GM12801 (cell line): Measurements from ENCODE around the gene TUT7.

Source experiments
- TF ChIP-seq, protein P1 (sequence below): IDR thresholded peaks from one replicate; pipeline ENCODE4 v1.5.1; 2011; ENCODE audit warnings: control low read depth; ENCODE audit not compliant: insufficient read length; ENCODE audit errors: extremely low read depth

Gene TUT7

DNA sequence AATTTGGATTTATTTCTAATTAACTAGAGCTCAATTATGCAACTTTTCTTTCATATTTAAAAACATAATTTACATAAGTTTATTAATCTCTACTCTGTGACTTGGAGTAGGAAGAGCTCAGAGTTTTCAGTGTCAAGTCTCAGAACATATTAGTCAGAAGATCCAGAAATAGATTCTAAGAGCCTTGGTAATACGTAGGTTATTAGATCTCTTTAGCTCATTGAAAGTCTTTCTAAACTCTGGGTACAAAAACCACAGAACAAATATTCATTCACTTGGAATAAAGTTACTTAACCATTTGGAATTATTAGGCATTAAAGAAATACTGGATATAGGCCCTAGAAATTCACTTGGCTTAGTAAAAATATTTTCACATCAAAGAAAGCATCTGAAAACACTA lies 45.5 kb downstream of the TUT7 start:
- TF ChIP-seq, protein P1, sequence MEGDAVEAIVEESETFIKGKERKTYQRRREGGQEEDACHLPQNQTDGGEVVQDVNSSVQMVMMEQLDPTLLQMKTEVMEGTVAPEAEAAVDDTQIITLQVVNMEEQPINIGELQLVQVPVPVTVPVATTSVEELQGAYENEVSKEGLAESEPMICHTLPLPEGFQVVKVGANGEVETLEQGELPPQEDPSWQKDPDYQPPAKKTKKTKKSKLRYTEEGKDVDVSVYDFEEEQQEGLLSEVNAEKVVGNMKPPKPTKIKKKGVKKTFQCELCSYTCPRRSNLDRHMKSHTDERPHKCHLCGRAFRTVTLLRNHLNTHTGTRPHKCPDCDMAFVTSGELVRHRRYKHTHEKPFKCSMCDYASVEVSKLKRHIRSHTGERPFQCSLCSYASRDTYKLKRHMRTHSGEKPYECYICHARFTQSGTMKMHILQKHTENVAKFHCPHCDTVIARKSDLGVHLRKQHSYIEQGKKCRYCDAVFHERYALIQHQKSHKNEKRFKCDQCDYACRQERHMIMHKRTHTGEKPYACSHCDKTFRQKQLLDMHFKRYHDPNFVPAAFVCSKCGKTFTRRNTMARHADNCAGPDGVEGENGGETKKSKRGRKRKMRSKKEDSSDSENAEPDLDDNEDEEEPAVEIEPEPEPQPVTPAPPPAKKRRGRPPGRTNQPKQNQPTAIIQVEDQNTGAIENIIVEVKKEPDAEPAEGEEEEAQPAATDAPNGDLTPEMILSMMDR: no peak

DNA sequence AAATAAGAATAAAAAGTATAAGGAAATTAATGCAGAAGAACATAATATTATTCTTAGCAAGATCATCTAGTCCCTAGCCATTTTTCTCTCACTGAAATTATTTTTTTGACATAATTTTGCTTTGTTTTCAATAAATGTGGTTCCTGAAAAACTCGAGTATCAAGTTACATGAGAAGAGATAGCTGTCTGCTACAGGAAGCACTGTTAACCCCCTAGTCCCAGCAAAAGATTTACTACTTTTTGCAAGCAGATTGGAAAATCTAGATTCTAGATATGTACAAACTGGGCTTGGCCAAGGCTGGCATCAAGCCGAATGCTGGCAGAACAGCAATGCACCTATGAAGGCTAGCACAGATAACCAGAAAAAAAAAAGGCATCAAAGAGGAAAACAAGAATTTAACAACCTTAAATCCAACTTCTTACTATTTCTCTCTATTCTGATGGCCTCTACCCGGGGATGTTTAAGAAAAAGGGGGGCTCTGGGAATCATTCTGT lies 49.9 kb downstream of the TUT7 start:
- TF ChIP-seq, protein P1: no peak

DNA sequence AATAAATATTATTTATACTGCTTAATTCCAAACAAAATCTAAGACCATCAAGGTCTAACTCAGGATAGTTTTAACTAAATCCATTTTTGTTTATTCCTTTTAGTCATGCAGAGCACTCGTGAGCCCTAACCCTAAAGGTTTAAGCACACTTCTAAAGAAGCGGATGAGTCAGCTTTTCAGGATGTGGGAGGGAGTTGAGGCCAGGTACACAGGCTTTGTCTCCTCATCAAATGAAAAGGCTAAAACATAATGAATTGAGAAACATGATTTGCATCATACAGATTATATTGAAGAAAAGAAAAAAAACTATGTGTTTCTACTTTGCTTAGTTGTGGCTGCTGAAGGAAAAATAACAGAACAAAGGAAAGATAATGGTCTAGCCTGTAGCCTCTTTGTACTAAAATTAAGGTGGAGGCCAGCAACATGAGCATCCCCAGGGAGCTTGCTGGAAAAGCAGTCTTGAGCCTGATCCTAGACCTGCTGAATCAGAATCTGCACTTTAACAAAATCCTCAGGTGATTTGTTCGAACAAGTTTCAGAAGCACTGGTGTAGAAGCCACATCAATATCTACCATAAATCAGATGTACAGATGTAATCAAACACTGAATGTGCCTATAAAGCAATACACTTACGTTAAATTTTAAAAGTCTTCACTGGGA lies 50.8 kb downstream of the TUT7 start:
- TF ChIP-seq, protein P1: no peak

DNA sequence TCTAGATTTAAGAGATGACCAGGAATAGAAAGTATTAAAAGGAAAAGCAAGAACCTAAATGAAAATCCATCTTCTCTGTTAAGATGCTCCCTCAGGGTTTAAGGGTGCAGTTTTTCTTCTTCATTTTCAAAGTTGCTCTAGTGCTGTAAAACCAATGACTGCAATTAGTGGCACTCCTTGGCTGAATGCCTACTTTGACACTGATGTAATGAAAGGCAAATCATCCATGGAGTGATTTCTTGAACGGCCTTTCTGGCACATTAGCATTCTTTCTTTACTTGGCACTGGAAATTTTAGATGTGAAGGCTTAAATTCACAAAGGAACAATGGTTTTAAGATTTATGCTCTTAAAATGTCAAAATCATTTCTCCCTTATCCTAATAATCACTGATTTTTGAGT lies 52.5 kb downstream of the TUT7 start:
- TF ChIP-seq, protein P1: no peak

DNA sequence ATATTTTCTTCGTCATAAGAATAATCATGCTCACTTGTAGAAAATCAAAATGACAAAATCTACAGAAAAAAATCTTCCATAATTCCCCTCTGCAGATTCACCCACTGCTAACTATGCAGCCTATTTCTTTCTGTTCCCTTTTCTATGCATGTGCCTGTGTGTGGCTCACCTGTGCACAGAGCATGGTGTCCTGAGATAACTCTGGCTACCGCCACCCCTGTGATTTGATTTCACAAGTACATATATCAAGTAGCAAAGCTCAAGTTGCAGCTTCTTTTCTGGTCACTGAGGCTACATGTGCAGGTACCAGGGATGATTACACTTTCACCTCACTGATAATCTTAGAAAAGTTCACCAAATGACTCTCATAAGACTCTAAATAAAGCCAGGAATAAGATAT lies 53.5 kb downstream of the TUT7 start:
- TF ChIP-seq, protein P1: no peak

DNA sequence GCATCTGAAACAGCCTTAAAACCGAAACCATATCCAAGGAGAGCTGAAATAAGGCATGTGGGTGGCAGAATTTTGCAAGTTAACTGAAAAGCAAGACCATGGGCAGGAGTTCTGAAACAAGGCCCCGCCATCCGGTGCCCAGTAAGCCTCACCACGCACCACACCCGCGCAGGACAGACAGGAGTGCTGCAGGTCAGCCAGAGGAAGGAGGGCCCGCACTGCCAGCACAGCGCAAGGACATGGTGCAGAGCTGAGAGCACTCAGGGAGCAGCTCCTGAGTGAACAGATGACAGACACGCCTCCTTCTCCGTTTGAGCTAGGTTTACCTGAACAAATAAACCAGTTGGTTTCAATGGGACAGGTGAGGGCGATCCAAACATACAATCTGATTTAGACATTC lies 55.3 kb downstream of the TUT7 start:
- TF ChIP-seq, protein P1: no peak

DNA sequence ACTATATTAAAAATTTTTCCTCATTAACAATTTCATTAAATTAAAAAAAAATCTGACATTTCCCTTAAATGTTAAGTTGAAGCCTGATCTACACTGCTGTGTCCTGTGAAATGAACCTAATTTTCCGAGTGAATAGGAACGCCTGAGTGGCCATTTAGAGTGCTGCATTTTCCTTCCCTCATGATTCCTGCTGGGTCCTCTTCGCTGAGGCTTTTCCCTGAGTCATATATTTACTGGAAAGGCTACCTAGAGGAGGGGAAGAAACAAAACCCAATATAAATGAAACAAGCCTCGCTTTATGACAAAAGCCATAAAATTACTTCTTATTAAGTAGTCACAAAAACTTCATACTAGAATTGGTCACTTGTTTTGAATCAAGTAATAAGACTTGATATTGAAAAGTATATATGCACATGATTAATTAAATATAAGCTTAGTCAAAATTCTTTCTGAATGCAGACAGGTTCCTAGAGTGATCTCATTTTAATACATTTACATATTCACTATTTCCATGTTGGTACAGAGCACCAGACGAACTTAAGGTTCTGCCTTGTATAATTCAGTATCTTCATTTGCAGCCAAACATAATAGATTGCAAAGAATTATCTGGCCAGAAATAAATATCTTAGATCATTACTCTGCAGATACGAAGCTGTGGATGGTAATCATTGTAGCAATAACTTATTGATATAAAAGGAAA lies 65.6 kb downstream of the TUT7 start:
- TF ChIP-seq, protein P1: no peak
